Mesendoderm (in vitro differentiated cells): ENCODE measurements around the gene MACROD2.

Experiments
- DNase-seq: peaks from one replicate; pipeline ENCODE4 v3.0.0; 2013
- H2AK5ac ChIP-seq: 2 replicates; pipeline ENCODE4 v1.6.1; 2013; ENCODE audit warnings: low read length, inconsistent platforms
- H2BK120ac ChIP-seq: 2 replicates; pipeline ENCODE4 v1.6.1; 2013; ENCODE audit warnings: low read depth, mild to moderate bottlenecking, low read length, moderate library complexity, mixed read lengths
- H2BK15ac ChIP-seq: replicated peaks from 2 replicates; pipeline ENCODE4 v1.6.1; 2013; ENCODE audit warnings: low read depth, mild to moderate bottlenecking, moderate library complexity
- H2BK5ac ChIP-seq: 2 replicates; pipeline ENCODE4 v1.6.1; 2013; ENCODE audit warnings: low read length, inconsistent platforms
- H3K18ac ChIP-seq: 2 replicates; pipeline ENCODE4 v1.6.1; 2013; ENCODE audit warnings: mild to moderate bottlenecking, low read length, mixed read lengths
- H3K23ac ChIP-seq: one replicate; pipeline ENCODE4 v1.6.1; 2013; ENCODE audit warnings: low read length
- H3K27ac ChIP-seq: 2 replicates; pipeline ENCODE4 v1.5.1; 2013; ENCODE audit warnings: low read depth, mild to moderate bottlenecking, inconsistent platforms, low read length, moderate library complexity
- H3K27me3 ChIP-seq: 2 replicates; pipeline ENCODE4 v1.6.1; 2013; ENCODE audit warnings: low read length, control low read depth, mild to moderate bottlenecking, inconsistent platforms; ENCODE audit not compliant: insufficient read depth, poor library complexity
- H3K36me3 ChIP-seq: 2 replicates; pipeline ENCODE4 v1.6.1; 2013; ENCODE audit warnings: low read length, inconsistent platforms; ENCODE audit not compliant: control insufficient read depth, insufficient read depth
- H3K4ac ChIP-seq: one replicate; pipeline ENCODE4 v1.6.1; 2013; ENCODE audit warnings: low read depth, mild to moderate bottlenecking, low read length, moderate library complexity
- H3K4me1 ChIP-seq: 2 replicates; pipeline ENCODE4 v1.6.1; 2013; ENCODE audit warnings: low read depth, low read length, inconsistent platforms; ENCODE audit not compliant: control insufficient read depth
- H3K4me2 ChIP-seq: 2 replicates; pipeline ENCODE4 v1.6.1; 2013; ENCODE audit warnings: low read length
- H3K4me3 ChIP-seq: 2 replicates; pipeline ENCODE4 v1.5.1; 2013; ENCODE audit warnings: mild to moderate bottlenecking, low read length
- H3K56ac ChIP-seq: one replicate; pipeline ENCODE4 v1.6.1; 2013; ENCODE audit warnings: low read length
- H3K79me1 ChIP-seq: 2 replicates; pipeline ENCODE4 v1.6.1; 2013; ENCODE audit warnings: low read length, inconsistent platforms
- H3K79me2 ChIP-seq: 2 replicates; pipeline ENCODE4 v1.6.1; 2013; ENCODE audit warnings: mild to moderate bottlenecking, low read length; ENCODE audit not compliant: control insufficient read depth, insufficient read depth
- H3K9ac ChIP-seq: 2 replicates; pipeline ENCODE4 v1.6.1; 2013; ENCODE audit warnings: low read length, inconsistent platforms
- H4K5ac ChIP-seq: one replicate; pipeline ENCODE4 v1.6.1; 2013; ENCODE audit warnings: low read length
- H4K8ac ChIP-seq: one replicate; pipeline ENCODE4 v1.6.1; 2013; ENCODE audit warnings: low read depth, mild to moderate bottlenecking, control low read depth, low read length, moderate library complexity
- WGBS: extraction: QIAGEN DNeasy Blood & Tissue Kit; methylation state at CpG from one replicate; pipeline ENCODE4 v1.1.7; 2013; ENCODE audit warnings: low lambda C conversion rate, missing lambda C conversion rate; ENCODE audit not compliant: insufficient coverage; ENCODE audit errors: extremely low coverage; 5-methylcytosine and 5-hydroxymethylcytosine counted together

The MACROD2 gene

DNA sequence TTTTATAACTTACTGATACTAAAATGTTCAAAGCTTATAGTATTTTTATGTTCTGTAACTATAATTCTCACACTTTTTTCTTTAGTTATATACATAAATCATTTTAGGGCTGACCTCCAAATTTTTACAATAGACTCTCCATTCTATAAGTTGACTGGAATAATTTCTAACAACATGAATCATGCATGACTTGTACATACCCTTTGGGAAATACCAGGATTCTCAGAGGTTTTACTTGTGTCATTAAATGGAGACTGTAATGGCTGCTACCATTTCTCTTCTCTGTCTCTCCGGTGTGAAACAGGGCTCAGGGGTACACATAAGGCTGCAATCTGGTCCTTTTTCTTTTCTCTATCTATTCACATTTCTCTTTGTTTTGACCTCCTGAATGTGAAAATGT, 564.3 kb downstream of the MACROD2 start:
- no peak overlapping the region for H2BK5ac ChIP-seq
- H3K79me2 ChIP-seq = no peaks in the 10 kb centered on the region
- no peak overlapping the region for H3K27ac ChIP-seq
- H2AK5ac ChIP-seq = no peak overlapping the region
- H3K9ac ChIP-seq = no peak overlapping the region
- no peaks in the 10 kb centered on the region for H3K36me3 ChIP-seq
- no peak overlapping the region for H4K8ac ChIP-seq
- no peak overlapping the region for H3K18ac ChIP-seq
- no peak overlapping the region for H2BK120ac ChIP-seq
- H2BK15ac ChIP-seq = no peak overlapping the region
- H3K4me1 ChIP-seq = peaks cover 3% of the 10 kb centered on the region
- WGBS = no CpG with 5 or more reads among the region's 1 CpG
- H3K79me1 ChIP-seq = no peaks in the 10 kb centered on the region
- DNase-seq = no peak
- H3K4me2 ChIP-seq = no peak overlapping the region
- H3K23ac ChIP-seq = no peak overlapping the region
- H4K5ac ChIP-seq = no peak overlapping the region
- no peak overlapping the region for H3K4me3 ChIP-seq
- H3K27me3 ChIP-seq = no peaks in the 10 kb centered on the region
- H3K4ac ChIP-seq = no peak overlapping the region
- H3K56ac ChIP-seq = no peak overlapping the region

DNA sequence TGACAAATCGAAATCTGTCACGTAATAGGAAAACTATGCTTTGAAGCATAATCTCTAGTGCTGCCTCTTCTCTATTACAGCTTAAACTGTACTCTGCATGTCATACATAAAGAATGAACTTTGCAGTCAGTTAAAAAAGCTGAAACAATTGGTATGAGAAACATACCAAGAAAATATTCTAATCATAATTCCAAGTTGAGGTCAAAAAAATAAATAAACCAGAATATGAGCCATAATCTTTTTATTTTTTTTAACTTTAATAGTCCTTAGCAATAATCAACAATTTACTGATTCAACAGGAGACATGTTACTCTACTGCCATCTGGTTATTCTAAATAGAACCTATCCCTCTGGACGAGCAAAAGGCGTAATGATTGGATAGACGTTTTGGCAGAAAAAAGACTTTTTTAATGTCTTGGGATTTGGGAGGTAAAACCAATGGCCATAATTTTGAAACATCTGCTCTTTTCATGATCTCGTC, 566.5 kb downstream of the MACROD2 start:
- H3K9ac ChIP-seq = no peak overlapping the region
- H2BK15ac ChIP-seq = no peak overlapping the region
- no peak overlapping the region for H4K5ac ChIP-seq
- no CpG with 5 or more reads among the region's 6 CpGs for WGBS
- no peak overlapping the region for H2AK5ac ChIP-seq
- no peak overlapping the region for H3K4me3 ChIP-seq
- no peak overlapping the region for H2BK120ac ChIP-seq
- no peaks in the 10 kb centered on the region for H3K79me1 ChIP-seq
- H3K56ac ChIP-seq = no peak overlapping the region
- no peaks in the 10 kb centered on the region for H3K36me3 ChIP-seq
- H3K18ac ChIP-seq = no peak overlapping the region
- H3K4ac ChIP-seq = no peak overlapping the region
- no peaks in the 10 kb centered on the region for H3K79me2 ChIP-seq
- no peak overlapping the region for H3K4me2 ChIP-seq
- no peak overlapping the region for H4K8ac ChIP-seq
- no peaks in the 10 kb centered on the region for H3K27me3 ChIP-seq
- H2BK5ac ChIP-seq = no peak overlapping the region
- no peak overlapping the region for H3K27ac ChIP-seq
- DNase-seq = no peak
- no peaks in the 10 kb centered on the region for H3K4me1 ChIP-seq
- H3K23ac ChIP-seq = no peak overlapping the region

- Histone ChIP-seq H4K5ac (no peak overlapping the region), H3K27me3 (no peaks in the 10 kb centered on the region)
- no CpG with 5 or more reads among the region's 2 CpGs for WGBS
These were observed 567.7 kb downstream of the MACROD2 start for GRCh38 chr20:14562981-14563380.

DNA sequence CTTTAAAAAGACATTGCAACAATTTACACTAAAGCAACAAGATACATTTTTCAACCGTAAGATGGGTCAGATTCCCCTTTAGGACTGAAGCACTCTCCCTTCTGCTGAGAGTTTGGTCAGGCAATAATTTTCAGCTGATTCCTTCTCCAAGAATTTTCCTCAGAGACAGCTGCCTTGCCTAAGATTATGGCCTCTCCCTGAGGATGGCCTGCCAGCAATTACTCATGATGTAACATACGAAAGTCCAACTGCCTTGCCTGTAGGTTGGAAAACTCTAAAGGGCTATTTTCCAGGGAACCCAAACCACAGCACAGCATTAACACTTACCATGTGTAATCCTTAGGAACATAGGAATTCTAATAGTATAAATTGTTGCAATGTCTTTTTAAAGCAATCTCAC, 571.2 kb downstream of the MACROD2 start:
- Histone ChIP-seq H3K56ac (no peak overlapping the region), H3K79me1 (no peaks in the 10 kb centered on the region), H4K5ac (no peak overlapping the region), H3K36me3 (no peaks in the 10 kb centered on the region), H3K4me3 (no peak overlapping the region), H2AK5ac (no peak overlapping the region), H3K9ac (no peak overlapping the region), H2BK5ac (no peak overlapping the region), H3K79me2 (no peaks in the 10 kb centered on the region), H2BK120ac (no peak overlapping the region), H3K23ac (no peak overlapping the region), H3K27me3 (no peaks in the 10 kb centered on the region), H3K27ac (no peak overlapping the region), H3K4ac (no peak overlapping the region), H3K4me1 (no peaks in the 10 kb centered on the region), H2BK15ac (no peak overlapping the region), H3K18ac (no peak overlapping the region), H3K4me2 (no peak overlapping the region), H4K8ac (no peak overlapping the region)
- WGBS = no CpG with 5 or more reads among the region's 2 CpGs
- DNase-seq = no peak

More at GRCh38 chr20:14562981-14563380, 567.7 kb downstream of the MACROD2 start:
- Histone ChIP-seq H3K18ac (no peak overlapping the region), H3K79me2 (no peaks in the 10 kb centered on the region), H3K4me1 (no peaks in the 10 kb centered on the region), H3K23ac (no peak overlapping the region), H4K8ac (no peak overlapping the region), H3K4ac (no peak overlapping the region), H3K79me1 (no peaks in the 10 kb centered on the region), H3K36me3 (no peaks in the 10 kb centered on the region), H2BK120ac (no peak overlapping the region), H2BK5ac (no peak overlapping the region), H2BK15ac (no peak overlapping the region), H3K27ac (no peak overlapping the region), H3K9ac (no peak overlapping the region), H3K56ac (no peak overlapping the region), H3K4me3 (no peak overlapping the region), H2AK5ac (no peak overlapping the region), H3K4me2 (no peak overlapping the region)
- no peak for DNase-seq

- no peaks in the 10 kb centered on the region for H3K79me2 ChIP-seq
- no peak overlapping the region for H3K4me2 ChIP-seq
- no peak overlapping the region for H3K27ac ChIP-seq
- no peak overlapping the region for H3K23ac ChIP-seq
- no peak overlapping the region for H3K4ac ChIP-seq
- H2AK5ac ChIP-seq = no peak overlapping the region
- no peak overlapping the region for H3K4me3 ChIP-seq
- peak; percentile 51 for DNase-seq
- WGBS = no CpG with 5 or more reads among the region's 3 CpGs
- H3K79me1 ChIP-seq = no peaks in the 10 kb centered on the region
- H3K27me3 ChIP-seq = no peaks in the 10 kb centered on the region
- no peak overlapping the region for H2BK5ac ChIP-seq
- H4K5ac ChIP-seq = no peak overlapping the region
- peak overlapping the region; percentile 74 for H2BK15ac ChIP-seq
- H4K8ac ChIP-seq = no peak overlapping the region
- no peak overlapping the region for H3K56ac ChIP-seq
- H3K4me1 ChIP-seq = no peaks in the 10 kb centered on the region
- H3K9ac ChIP-seq = no peak overlapping the region
- no peak overlapping the region for H2BK120ac ChIP-seq
- no peak overlapping the region for H3K18ac ChIP-seq
- H3K36me3 ChIP-seq = no peaks in the 10 kb centered on the region
These were observed 572.9 kb downstream of the MACROD2 start for GRCh38 chr20:14568225-14568624.

- Histone ChIP-seq H3K4ac (no peak overlapping the region), H3K79me2 (no peaks in the 10 kb centered on the region), H2AK5ac (no peak overlapping the region), H4K8ac (no peak overlapping the region), H3K56ac (no peak overlapping the region), H2BK120ac (no peak overlapping the region), H3K4me3 (no peak overlapping the region), H3K23ac (no peak overlapping the region), H3K4me1 (no peaks in the 10 kb centered on the region), H2BK15ac (no peak overlapping the region), H3K4me2 (no peak overlapping the region), H3K9ac (no peak overlapping the region), H3K27me3 (no peaks in the 10 kb centered on the region), H4K5ac (no peak overlapping the region), H3K27ac (no peak overlapping the region), H2BK5ac (no peak overlapping the region), H3K18ac (no peak overlapping the region), H3K79me1 (no peaks in the 10 kb centered on the region), H3K36me3 (no peaks in the 10 kb centered on the region)
- peak; percentile 45 for DNase-seq
- no CpG with 5 or more reads among the region's 3 CpGs for WGBS
These were observed 573.4 kb downstream of the MACROD2 start for GRCh38 chr20:14568701-14569100.
